ENCODE measurements around the gene GPR37.

DNA sequence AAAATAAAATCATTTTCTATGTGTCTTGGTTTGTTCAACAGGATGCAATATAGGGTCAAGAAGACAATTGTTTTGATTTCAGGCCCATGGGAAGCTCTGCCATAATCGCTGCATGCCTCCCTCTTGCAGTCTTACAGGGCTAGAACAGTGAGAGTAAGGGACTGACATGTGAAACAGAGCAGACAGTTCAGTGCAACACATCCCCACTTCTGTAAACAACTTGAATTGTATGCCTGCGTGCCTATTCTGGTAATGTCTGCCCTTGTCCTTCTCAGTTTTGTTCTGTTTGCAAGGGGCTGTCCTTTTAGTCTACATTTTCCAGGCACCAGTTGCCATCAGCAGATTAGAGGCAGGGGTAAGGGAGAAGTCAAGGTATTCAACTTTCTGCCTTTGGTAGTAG is 34.8 kb upstream of the GPR37 start:
- TF ChIP-seq, protein P1, sequence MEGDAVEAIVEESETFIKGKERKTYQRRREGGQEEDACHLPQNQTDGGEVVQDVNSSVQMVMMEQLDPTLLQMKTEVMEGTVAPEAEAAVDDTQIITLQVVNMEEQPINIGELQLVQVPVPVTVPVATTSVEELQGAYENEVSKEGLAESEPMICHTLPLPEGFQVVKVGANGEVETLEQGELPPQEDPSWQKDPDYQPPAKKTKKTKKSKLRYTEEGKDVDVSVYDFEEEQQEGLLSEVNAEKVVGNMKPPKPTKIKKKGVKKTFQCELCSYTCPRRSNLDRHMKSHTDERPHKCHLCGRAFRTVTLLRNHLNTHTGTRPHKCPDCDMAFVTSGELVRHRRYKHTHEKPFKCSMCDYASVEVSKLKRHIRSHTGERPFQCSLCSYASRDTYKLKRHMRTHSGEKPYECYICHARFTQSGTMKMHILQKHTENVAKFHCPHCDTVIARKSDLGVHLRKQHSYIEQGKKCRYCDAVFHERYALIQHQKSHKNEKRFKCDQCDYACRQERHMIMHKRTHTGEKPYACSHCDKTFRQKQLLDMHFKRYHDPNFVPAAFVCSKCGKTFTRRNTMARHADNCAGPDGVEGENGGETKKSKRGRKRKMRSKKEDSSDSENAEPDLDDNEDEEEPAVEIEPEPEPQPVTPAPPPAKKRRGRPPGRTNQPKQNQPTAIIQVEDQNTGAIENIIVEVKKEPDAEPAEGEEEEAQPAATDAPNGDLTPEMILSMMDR (IDR thresholded peaks at IDR 0.05), result no peak
- no peak for TF ChIP-seq POLR2A (IDR thresholded peaks at IDR 0.05)
